Mesenchymal stem cell (in vitro differentiated cells and primary cell): ENCODE data around the gene BPI.

ENCODE experiments used
- DNase-seq: peaks from one replicate; pipeline ENCODE4 v3.0.0-alpha.2; 2013
- H2AFZ ChIP-seq: one replicate; pipeline ENCODE4 v1.6.1; 2013; ENCODE audit warnings: low read depth, mild to moderate bottlenecking, control low read depth, inconsistent platforms, low read length, moderate library complexity
- H2AK5ac ChIP-seq: 2 replicates; pipeline ENCODE4 v1.6.1; 2013; ENCODE audit warnings: low read length, moderate library complexity, mild to moderate bottlenecking, inconsistent platforms; ENCODE audit not compliant: severe bottlenecking
- H2BK120ac ChIP-seq: one replicate; pipeline ENCODE4 v1.6.1; 2013; ENCODE audit warnings: low read depth, mild to moderate bottlenecking, inconsistent platforms, low read length, moderate library complexity
- H2BK12ac ChIP-seq, 2 experiments: one replicate each; pipeline ENCODE4 v1.6.1; 2013; ENCODE audit warnings: inconsistent platforms in 2 of 2, low read length in 2 of 2, mild to moderate bottlenecking in 2 of 2, moderate library complexity in 2 of 2, control low read depth in 1 of 2
- H2BK15ac ChIP-seq: one replicate; pipeline ENCODE4 v1.6.1; 2013; ENCODE audit warnings: mild to moderate bottlenecking, low read depth, inconsistent platforms; ENCODE audit not compliant: poor library complexity, severe bottlenecking
- H2BK5ac ChIP-seq: 2 replicates; pipeline ENCODE4 v1.6.1; 2013; ENCODE audit warnings: low read depth, mild to moderate bottlenecking, low read length, control low read depth, inconsistent platforms; ENCODE audit not compliant: poor library complexity, severe bottlenecking
- H3K14ac ChIP-seq, 2 experiments: one replicate each; pipeline ENCODE4 v1.6.1; 2013; ENCODE audit warnings: inconsistent platforms in 2 of 2, low read length in 2 of 2, control low read depth in 1 of 2, mild to moderate bottlenecking in 1 of 2, moderate library complexity in 1 of 2
- H3K18ac ChIP-seq, 2 experiments: one replicate each; pipeline ENCODE4 v1.6.1; 2013; ENCODE audit warnings: inconsistent platforms in 2 of 2, low read length in 2 of 2, control low read depth in 1 of 2, low read depth in 1 of 2, mild to moderate bottlenecking in 1 of 2
- H3K23ac ChIP-seq, 2 experiments: one replicate each; pipeline ENCODE4 v1.6.1; 2013; ENCODE audit warnings: inconsistent platforms in 2 of 2, low read length in 2 of 2, mild to moderate bottlenecking in 2 of 2, moderate library complexity in 2 of 2, control low read depth in 1 of 2
- H3K27ac ChIP-seq: 2 replicates; pipeline ENCODE4 v1.5.1; 2013; ENCODE audit warnings: mild to moderate bottlenecking, moderate library complexity, low read length, control low read depth, inconsistent platforms; ENCODE audit not compliant: poor library complexity, severe bottlenecking
- H3K27me3 ChIP-seq, 2 experiments: 2 replicates each; pipeline versions ENCODE4 v1.6.1 to v1.7.0; 2013; ENCODE audit warnings: low read length in 2 of 2, mild to moderate bottlenecking in 2 of 2, moderate library complexity in 2 of 2, control low read depth in 1 of 2, inconsistent platforms in 1 of 2; ENCODE audit not compliant: control insufficient read depth in 1 of 2, insufficient read depth in 1 of 2
- H3K36me3 ChIP-seq, 2 experiments: 2 replicates each; pipeline versions ENCODE4 v1.6.1 to v1.7.0; 2013; ENCODE audit warnings: low read length in 2 of 2, control low read depth in 1 of 2, inconsistent platforms in 1 of 2, low read depth in 1 of 2, mild to moderate bottlenecking in 1 of 2; ENCODE audit not compliant: insufficient read depth in 2 of 2, control insufficient read depth in 1 of 2
- H3K4ac ChIP-seq, 2 experiments: one replicate each; pipeline ENCODE4 v1.6.1; 2013; ENCODE audit warnings: inconsistent platforms in 2 of 2, low read length in 2 of 2, mild to moderate bottlenecking in 2 of 2, moderate library complexity in 2 of 2, control low read depth in 1 of 2, low read depth in 1 of 2
- H3K4me1 ChIP-seq: 2 replicates; pipeline ENCODE4 v1.6.1; 2013; ENCODE audit warnings: low read depth, low read length, control low read depth; ENCODE audit not compliant: control insufficient read depth, insufficient read depth
- H3K4me2 ChIP-seq: 2 replicates; pipeline ENCODE4 v1.6.1; 2013; ENCODE audit warnings: low read length, mild to moderate bottlenecking, inconsistent platforms; ENCODE audit not compliant: poor library complexity, severe bottlenecking
- H3K4me3 ChIP-seq, 2 experiments: 2 replicates each; pipeline versions ENCODE4 v1.5.1 to v1.7.0; 2013; ENCODE audit warnings: low read length in 2 of 2, mild to moderate bottlenecking in 2 of 2, control low read depth in 1 of 2, low read depth in 1 of 2; ENCODE audit not compliant: insufficient read depth in 1 of 2
- H3K79me1 ChIP-seq: replicated peaks from 2 replicates; pipeline ENCODE4 v1.6.1; 2013; ENCODE audit warnings: mild to moderate bottlenecking, control low read depth, low read length, inconsistent platforms; ENCODE audit not compliant: poor library complexity, severe bottlenecking
- H3K9ac ChIP-seq: 2 replicates; pipeline ENCODE4 v1.7.0; 2013; ENCODE audit warnings: mild to moderate bottlenecking, low read length, moderate library complexity
- H3K9me3 ChIP-seq: 2 replicates; pipeline ENCODE4 v1.7.0; 2013; ENCODE audit warnings: mild to moderate bottlenecking, low read length; ENCODE audit not compliant: control insufficient read depth
- H4K8ac ChIP-seq: one replicate; pipeline ENCODE4 v1.6.1; 2013; ENCODE audit warnings: inconsistent platforms, mild to moderate bottlenecking, low read length, moderate library complexity
- H4K91ac ChIP-seq: one replicate; pipeline ENCODE4 v1.6.1; 2013; ENCODE audit warnings: mild to moderate bottlenecking, low read length, inconsistent platforms
- WGBS: methylation state at CpG from one replicate; pipeline ENCODE4 v1.1.7; 2013; ENCODE audit warnings: mixed read lengths; 5-methylcytosine and 5-hydroxymethylcytosine counted together

The BPI gene

GRCh38 chr20:38271608-38272120 lies 32.3 kb upstream of the BPI start:
- no peak overlapping the region for H3K4me2 ChIP-seq
- DNase-seq, result peak; percentile 22
- no peak overlapping the region for H2AFZ ChIP-seq
- H4K8ac ChIP-seq, result peak overlapping the region; percentile 61
- H3K79me1 ChIP-seq, result no peaks in the 10 kb centered on the region
- no peaks in the 10 kb centered on the region for H3K36me3 ChIP-seq
- WGBS, result 98% methylated on average over 2 of the region's 2 CpGs
- H3K4ac ChIP-seq, result peak overlapping the region; percentile 55 to 86
- peak overlapping the region; percentile 66 for H2BK15ac ChIP-seq
- H2AK5ac ChIP-seq, result peak overlapping the region; percentile 53
- H2BK120ac ChIP-seq, result peak overlapping the region; percentile 87
- peak overlapping the region; percentile 94 to 98 for H2BK12ac ChIP-seq
- H2BK5ac ChIP-seq, result no peak overlapping the region
- H4K91ac ChIP-seq, result peak overlapping the region; percentile 89
- peaks cover 8% of the 10 kb centered on the region for H3K9me3 ChIP-seq
- H3K14ac ChIP-seq, result no peak overlapping the region
- H3K18ac ChIP-seq, result peak overlapping the region; percentile 40 to 80
- peaks cover 15% of the 10 kb centered on the region for H3K4me1 ChIP-seq
- H3K9ac ChIP-seq, result no peak overlapping the region
- no peak overlapping the region for H3K23ac ChIP-seq
- H3K4me3 ChIP-seq, result no peak overlapping the region
- peaks cover 0 to 4% of the 10 kb centered on the region in 2 experiments for H3K27me3 ChIP-seq
- H3K27ac ChIP-seq, result peak overlapping the region; percentile 17

GRCh38 chr20:38272398-38272797 lies 31.6 kb upstream of the BPI start:
- Histone ChIP-seq H3K27ac (no peak overlapping the region), H3K4me3 (peak overlapping the region in 1 of 2 experiments; percentile 21), H3K4me1 (peaks cover 15% of the 10 kb centered on the region), H3K18ac (peak overlapping the region; percentile 35 to 81), H4K8ac (peak overlapping the region; percentile 69), H3K27me3 (peaks cover 0 to 4% of the 10 kb centered on the region in 2 experiments), H2BK15ac (peak overlapping the region; percentile 70), H3K23ac (peak overlapping the region in 1 of 2 experiments; percentile 9), H2AK5ac (peak overlapping the region; percentile 29), H2BK120ac (peak overlapping the region; percentile 87), H3K14ac (no peak overlapping the region), H3K9me3 (peaks cover 8% of the 10 kb centered on the region), H2AFZ (no peak overlapping the region), H2BK12ac (peak overlapping the region; percentile 82 to 98), H3K36me3 (no peaks in the 10 kb centered on the region), H3K4me2 (no peak overlapping the region), H2BK5ac (no peak overlapping the region), H3K4ac (peak overlapping the region; percentile 55 to 92), H3K9ac (peak overlapping the region; percentile 14), H4K91ac (peak overlapping the region; percentile 89), H3K79me1 (no peaks in the 10 kb centered on the region)
- WGBS, result 52% methylated on average over 2 of the region's 2 CpGs
- peak; percentile 71 for DNase-seq

- WGBS, result 0% methylated on average over 1 of the region's 2 CpGs
- H3K79me1 ChIP-seq, result no peaks in the 10 kb centered on the region
- peak overlapping the region; percentile 32 to 34 for H2BK12ac ChIP-seq
These were observed 31.0 kb upstream of the BPI start for GRCh38 chr20:38272961-38273360.

GRCh38 chr20:38275815-38276550 lies 28.0 kb upstream of the BPI start:
- Histone ChIP-seq H4K91ac (no peak overlapping the region), H3K27me3 (no peaks in the 10 kb centered on the region), H2BK15ac (peak overlapping the region; percentile 57), H3K27ac (peak overlapping the region; percentile 39), H3K4me2 (no peak overlapping the region), H4K8ac (peak overlapping the region; percentile 67), H3K9ac (peak overlapping the region; percentile 39), H2BK5ac (no peak overlapping the region), H3K14ac (no peak overlapping the region), H2BK12ac (no peak overlapping the region), H2BK120ac (no peak overlapping the region), H3K18ac (peak overlapping the region in 1 of 2 experiments; percentile 24), H3K9me3 (peaks cover 8% of the 10 kb centered on the region), H3K4me1 (peaks cover 19% of the 10 kb centered on the region), H3K36me3 (no peaks in the 10 kb centered on the region), H3K4me3 (peak overlapping the region in 1 of 2 experiments; percentile 50), H2AK5ac (no peak overlapping the region), H2AFZ (no peak overlapping the region), H3K79me1 (no peaks in the 10 kb centered on the region), H3K4ac (no peak overlapping the region), H3K23ac (no peak overlapping the region)
- DNase-seq, result peak; percentile 96
- WGBS, result 18% methylated on average over 5 of the region's 12 CpGs

More at GRCh38 chr20:38272961-38273360, 31.0 kb upstream of the BPI start:
- peak; percentile 77 for DNase-seq
- Histone ChIP-seq H3K9ac (peak overlapping the region; percentile 14), H3K27me3 (peaks cover 0 to 4% of the 10 kb centered on the region in 2 experiments), H3K18ac (peak overlapping the region; percentile 34 to 56), H2AK5ac (peak overlapping the region; percentile 39), H3K9me3 (peaks cover 8% of the 10 kb centered on the region), H4K91ac (peak overlapping the region; percentile 55), H2BK15ac (no peak overlapping the region), H3K4ac (peak overlapping the region; percentile 79 to 92), H2AFZ (no peak overlapping the region), H3K4me1 (peaks cover 16% of the 10 kb centered on the region), H2BK120ac (peak overlapping the region; percentile 83), H3K36me3 (no peaks in the 10 kb centered on the region), H2BK5ac (peak overlapping the region; percentile 15), H3K4me3 (peak overlapping the region in 1 of 2 experiments; percentile 34), H4K8ac (peak overlapping the region; percentile 21), H3K4me2 (no peak overlapping the region), H3K27ac (peak overlapping the region; percentile 59), H3K23ac (no peak overlapping the region), H3K14ac (no peak overlapping the region)
